GM12878 (cell line): ENCODE results near the gene NPEPPS. TPM values are rescaled to one million over a fixed set of nuclear protein-coding genes. Genes with fewer than 3 reads are reported as not detected.

Experiments used
- ATAC-seq: fragments of 200-7000 bp; cut with Tn5 transposase; 3 replicates; pipeline ENCODE4 v1.9.1; 2020; ENCODE audit warnings: mild to moderate bottlenecking, moderate library complexity
- BruUV-seq: library from RNA; stranded (reverse); fragments of 400-500 nt; replicated peaks from 2 replicates; lab custom pipeline; 2021; lab: Mats Ljungman, UMichigan
- CTCF ChIA-PET: fragments of 300-600 bp; sonication (Branson Sonifier 250); formaldehyde crosslinking; extraction: SDS; loops from one replicate; lab custom pipeline; 2021; ENCODE audit warnings: inconsistent platforms; lab: Yijun Ruan, JAX
- POLR2A ChIA-PET: fragments of 350-600 bp; formaldehyde crosslinking; extraction: SDS; loops from one replicate; lab custom pipeline; 2021; ENCODE audit warnings: inconsistent platforms; lab: Charles Lee
- RAD21 ChIA-PET: fragments of 300-600 bp; sonication (Branson Sonifier 250); formaldehyde crosslinking; loops from one replicate; lab custom pipeline; 2023; ENCODE audit warnings: antibody characterized with exemption; ENCODE audit not compliant: unreplicated experiment; lab: Charles Lee
- SMC1A ChIA-PET: fragments of 300-600 bp; sonication (Branson Sonifier 250); formaldehyde crosslinking; loops from one replicate; lab custom pipeline; 2023; ENCODE audit not compliant: unreplicated experiment, uncharacterized antibody; lab: Charles Lee
- DNase-seq: peaks from one replicate; pipeline ENCODE4 v3.0.0-alpha.2; 2011; ENCODE audit warnings: low read depth, low spot score
- FAIRE-seq: peaks from 3 replicates; lab custom pipeline; 2011; peaks lifted over from hg19 to GRCh38; lab: Jason Lieb, UNC
- H2AFZ ChIP-seq: 2 replicates; pipeline ENCODE4 v1.6.0; 2011; ENCODE audit warnings: low read depth, low read length, control low read depth; ENCODE audit not compliant: control insufficient read depth
- H3K27ac ChIP-seq: 2 replicates; pipeline ENCODE4 v1.5.1; 2011; ENCODE audit warnings: control low read depth; ENCODE audit not compliant: control insufficient read depth, insufficient read depth
- H3K27me3 ChIP-seq, 2 experiments: replicated peaks in 1 of 2; 2 replicates each; pipeline versions ENCODE4 v1.6.0 to v1.6.1; 2011; ENCODE audit warnings: low read length in 1 of 2; ENCODE audit not compliant: control insufficient read depth in 2 of 2, insufficient read depth in 2 of 2
- H3K36me3 ChIP-seq, 2 experiments: 2 replicates each; pipeline ENCODE4 v1.5.1; 2011; ENCODE audit warnings: low read length in 1 of 2; ENCODE audit not compliant: control insufficient read depth in 2 of 2, insufficient read depth in 2 of 2
- H3K4me1 ChIP-seq: 2 replicates; pipeline ENCODE4 v1.6.1; 2011; ENCODE audit warnings: mild to moderate bottlenecking, low read length, moderate library complexity, mixed read lengths; ENCODE audit not compliant: control insufficient read depth, insufficient read depth
- H3K4me2 ChIP-seq: 2 replicates; pipeline ENCODE4 v1.6.0; 2011; ENCODE audit warnings: control low read depth; ENCODE audit not compliant: control insufficient read depth, insufficient read depth
- H3K4me3 ChIP-seq: fragments of 200-600 bp; sonication (generic); 2 replicates; pipeline ENCODE4 v1.5.1; 2016
- H3K79me2 ChIP-seq: 2 replicates; pipeline ENCODE4 v1.6.0; 2011; ENCODE audit warnings: low read length; ENCODE audit not compliant: control insufficient read depth, insufficient read depth
- H3K9ac ChIP-seq: 2 replicates; pipeline ENCODE4 v1.8.0; 2011; ENCODE audit warnings: low read length, control low read depth, mixed read lengths; ENCODE audit not compliant: control insufficient read depth, insufficient read depth
- H3K9me3 ChIP-seq: replicated peaks from 3 replicates; pipeline ENCODE4 v1.5.1; 2011; ENCODE audit warnings: mild to moderate bottlenecking, low read length; ENCODE audit not compliant: control insufficient read depth, insufficient read depth
- H4K20me1 ChIP-seq: 2 replicates; pipeline ENCODE4 v1.6.0; 2011; ENCODE audit not compliant: control insufficient read depth, insufficient read depth
- ATF7 ChIP-seq: fragments of 450-650 bp; IDR thresholded peaks from 2 replicates; pipeline ENCODE4 v1.6.1; 2016; ENCODE audit warnings: low read depth, mild to moderate bottlenecking
- BCLAF1 ChIP-seq: fragments of 450-650 bp; IDR thresholded peaks from 2 replicates; pipeline ENCODE4 v1.6.1; 2017; ENCODE audit warnings: antibody characterized with exemption, mild to moderate bottlenecking, moderate library complexity
- CBX5 ChIP-seq: sonication (generic); IDR thresholded peaks from 2 replicates; pipeline ENCODE4 v1.6.1; 2016; ENCODE audit warnings: low read depth, moderate library complexity, mild to moderate bottlenecking, inconsistent platforms
- EGR1 ChIP-seq, 2 experiments: IDR thresholded peaks; 1 replicate in 1 of 2; 2 replicates in 1 of 2; pipeline ENCODE4 v1.6.1; 2011 to 2012; ENCODE audit warnings: low read depth in 2 of 2, low read length in 2 of 2, borderline replicate concordance in 1 of 2, mild to moderate bottlenecking in 1 of 2, moderate library complexity in 1 of 2
- FOXM1 ChIP-seq: IDR thresholded peaks from 2 replicates; pipeline ENCODE4 v1.6.1; 2012; ENCODE audit warnings: low read depth, mild to moderate bottlenecking, inconsistent platforms, low read length, moderate library complexity
- JUNB ChIP-seq: IDR thresholded peaks from 2 replicates; pipeline ENCODE4 v1.6.1; 2016; ENCODE audit warnings: antibody characterized with exemption, mild to moderate bottlenecking
- MEF2A ChIP-seq: IDR thresholded peaks from 2 replicates; pipeline ENCODE4 v1.6.1; 2011; ENCODE audit warnings: low read depth, mild to moderate bottlenecking, low read length, moderate library complexity; ENCODE audit not compliant: insufficient read depth
- POLR2AphosphoS2 ChIP-seq: IDR thresholded peaks from 2 replicates; pipeline ENCODE4 v1.6.1; 2011; ENCODE audit warnings: low read depth, mild to moderate bottlenecking, low read length, improper control_type of control experiment, moderate library complexity
- SREBF1 ChIP-seq: IDR thresholded peaks from 2 replicates; pipeline ENCODE4 v1.6.1; 2012; ENCODE audit warnings: mild to moderate bottlenecking, low read length
- TCF12 ChIP-seq: IDR thresholded peaks from 2 replicates; pipeline ENCODE4 v1.6.1; 2011; ENCODE audit warnings: low read depth, mild to moderate bottlenecking, low read length
- WRNIP1 ChIP-seq: IDR thresholded peaks from 2 replicates; pipeline ENCODE4 v1.6.1; 2011; ENCODE audit warnings: low read depth, low read length, improper control_type of control experiment, borderline replicate concordance
- ZBTB4 ChIP-seq: fragments of 450-650 bp; formaldehyde crosslinking; IDR thresholded peaks from 2 replicates; pipeline ENCODE4 v1.4.0; 2022; ENCODE audit warnings: mild to moderate bottlenecking, moderate library complexity
- WGBS: methylation state at CpG from one replicate; pipeline ENCODE4 v1.1.6; 2016; ENCODE audit warnings: low lambda C conversion rate; ENCODE audit not compliant: insufficient replicate concordance, insufficient coverage; ENCODE audit errors: missing lambda C conversion rate; 5-methylcytosine and 5-hydroxymethylcytosine counted together
- in situ Hi-C: fragments of 300-500 bp; cut with MboI; formaldehyde crosslinking; loops from 9 replicates; pipeline ENCODE4 v1.14.3; 2018; ENCODE audit warnings: mixed read lengths
- intact Hi-C: fragments of 100-400 bp; cut with micrococcal nuclease; formaldehyde crosslinking; loops from one replicate; pipeline ENCODE4 v1.14.2; 2022; ENCODE audit not compliant: unreplicated experiment
- polyA plus RNA-seq, 11 experiments: library from polyadenylated mRNA; depleted of rRNA in 4 of 11; unstranded in 6 of 11; stranded (reverse) in 5 of 11; fragments of >200 nt; fragmentation: Nextera tagmentation in 4 of 11; fragmentation: Illumina TruSeq in 1 of 11; extraction: Ambion mirVana in 4 of 11; extraction: Trizol in 1 of 11; gene quantifications; 1 replicate in 1 of 11; 2 replicates in 10 of 11; pipeline versions ENCODE4 v1.2.1 to v1.2.3, GENCODE V29; 2011 to 2016; ENCODE audit warnings: inconsistent platforms in 2 of 11, missing spikeins in 2 of 11, low read depth in 1 of 11
- total RNA-seq, 4 experiments: library from RNA; depleted of rRNA in 3 of 4; stranded (reverse); fragments of >200 nt in 3 of 4; fragmentation: Illumina TruSeq in 1 of 4; extraction: Trizol in 1 of 4; gene quantifications; 2 replicates each; pipeline versions ENCODE4 v1.2.1 to v1.2.3, GENCODE V29; 2013 to 2021
- TF ChIP-seq, protein P1 (sequence below): fragments of 450-650 bp; IDR thresholded peaks from 2 replicates; pipeline ENCODE4 v1.6.1; 2018; ENCODE audit warnings: mild to moderate bottlenecking, low read depth, moderate library complexity; ENCODE audit not compliant: partially characterized antibody

Gene NPEPPS
- total and polyA plus RNA-seq, 10 of the 15 experiments (the other 5 are each of a cell fraction or from before 2014, with no cell fraction given): 25.8 to 214 (median 64.6) TPM

DNA sequence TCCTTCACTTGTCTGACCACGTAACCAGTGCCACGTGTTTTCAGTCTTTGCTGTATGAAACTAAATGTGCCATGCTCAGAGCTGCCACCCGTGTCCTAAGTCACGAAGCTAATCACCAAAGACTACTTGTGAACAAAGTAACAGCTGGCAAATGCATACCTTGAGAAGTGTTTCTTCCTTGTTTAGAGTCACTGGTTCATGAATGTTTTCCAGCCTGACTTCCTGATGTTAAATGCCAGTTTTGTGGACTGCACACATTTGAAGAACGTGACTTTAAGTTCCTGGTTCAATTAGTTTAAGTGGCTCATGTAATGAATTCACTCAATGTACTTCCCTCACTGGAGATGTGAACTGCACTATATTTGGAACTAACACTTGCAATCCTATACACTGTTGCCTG is 98.9 kb downstream of the NPEPPS start (continued):
- TF ChIP-seq ZBTB4 (CRISPR knock-in tag): no peak
- TF ChIP-seq TCF12: no peak
- TF ChIP-seq, protein P1, sequence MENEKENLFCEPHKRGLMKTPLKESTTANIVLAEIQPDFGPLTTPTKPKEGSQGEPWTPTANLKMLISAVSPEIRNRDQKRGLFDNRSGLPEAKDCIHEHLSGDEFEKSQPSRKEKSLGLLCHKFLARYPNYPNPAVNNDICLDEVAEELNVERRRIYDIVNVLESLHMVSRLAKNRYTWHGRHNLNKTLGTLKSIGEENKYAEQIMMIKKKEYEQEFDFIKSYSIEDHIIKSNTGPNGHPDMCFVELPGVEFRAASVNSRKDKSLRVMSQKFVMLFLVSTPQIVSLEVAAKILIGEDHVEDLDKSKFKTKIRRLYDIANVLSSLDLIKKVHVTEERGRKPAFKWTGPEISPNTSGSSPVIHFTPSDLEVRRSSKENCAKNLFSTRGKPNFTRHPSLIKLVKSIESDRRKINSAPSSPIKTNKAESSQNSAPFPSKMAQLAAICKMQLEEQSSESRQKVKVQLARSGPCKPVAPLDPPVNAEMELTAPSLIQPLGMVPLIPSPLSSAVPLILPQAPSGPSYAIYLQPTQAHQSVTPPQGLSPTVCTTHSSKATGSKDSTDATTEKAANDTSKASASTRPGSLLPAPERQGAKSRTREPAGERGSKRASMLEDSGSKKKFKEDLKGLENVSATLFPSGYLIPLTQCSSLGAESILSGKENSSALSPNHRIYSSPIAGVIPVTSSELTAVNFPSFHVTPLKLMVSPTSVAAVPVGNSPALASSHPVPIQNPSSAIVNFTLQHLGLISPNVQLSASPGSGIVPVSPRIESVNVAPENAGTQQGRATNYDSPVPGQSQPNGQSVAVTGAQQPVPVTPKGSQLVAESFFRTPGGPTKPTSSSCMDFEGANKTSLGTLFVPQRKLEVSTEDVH: no peak

- Histone ChIP-seq H3K9me3 (no peaks in the 10 kb centered on the region), H2AFZ (no peak overlapping the region), H3K4me1 (no peaks in the 10 kb centered on the region), H3K27ac (no peak overlapping the region), H3K4me2 (no peak overlapping the region), H3K9ac (no peak overlapping the region), H3K4me3 (no peak overlapping the region), H4K20me1 (no peaks in the 10 kb centered on the region), H3K79me2 (no peaks in the 10 kb centered on the region), H3K27me3 (no peaks in the 10 kb centered on the region), H3K36me3 (peaks cover 0 to 4% of the 10 kb centered on the region in 2 experiments; a peak in 1 of 4 replicates)
- CTCF ChIA-PET: interaction anchor here (1.2 kb wide), 1 partner anchor 12 kb away, joined by 3 read pairs; no protein-coding TSS in a partner anchor
- SMC1A ChIA-PET: interaction anchor here (0.9 to 2.1 kb wide), 2 partner anchors 14 kb away, joined by 4 to 7 read pairs; no protein-coding TSS in a partner anchor
- no peak for ATAC-seq
- DNase-seq: no peak
- 27% methylated on average over 2 of the region's 2 CpGs for WGBS
- no peak for FAIRE-seq
- in situ Hi-C loops (no loop called here), intact Hi-C loops (no loop called here)
- RAD21 ChIA-PET: interaction anchor here (0.9 kb wide), 1 partner anchor 15 kb away, joined by 3 read pairs; no protein-coding TSS in a partner anchor
- POLR2A ChIA-PET: no interaction called here
- BruUV-seq: no TSS peak
- TF ChIP-seq JUNB (no peak), BCLAF1 (no peak), FOXM1 (no peak), WRNIP1 (no peak), POLR2AphosphoS2 (no peak), MEF2A (no peak), CBX5 (no peak), EGR1 (IDR thresholded peaks at IDR 0.05; ENCODE audit: borderline replicate concordance in 1 of 2, low read depth in 2 of 2, low read length in 2 of 2) (no peak), ATF7 (no peak), SREBF1 (no peak)
These were observed 99.7 kb downstream of the NPEPPS start for GRCh38 chr17:47630614-47631013.
